ENCODE results near the gene FOXI2.

The FOXI2 gene

DNA sequence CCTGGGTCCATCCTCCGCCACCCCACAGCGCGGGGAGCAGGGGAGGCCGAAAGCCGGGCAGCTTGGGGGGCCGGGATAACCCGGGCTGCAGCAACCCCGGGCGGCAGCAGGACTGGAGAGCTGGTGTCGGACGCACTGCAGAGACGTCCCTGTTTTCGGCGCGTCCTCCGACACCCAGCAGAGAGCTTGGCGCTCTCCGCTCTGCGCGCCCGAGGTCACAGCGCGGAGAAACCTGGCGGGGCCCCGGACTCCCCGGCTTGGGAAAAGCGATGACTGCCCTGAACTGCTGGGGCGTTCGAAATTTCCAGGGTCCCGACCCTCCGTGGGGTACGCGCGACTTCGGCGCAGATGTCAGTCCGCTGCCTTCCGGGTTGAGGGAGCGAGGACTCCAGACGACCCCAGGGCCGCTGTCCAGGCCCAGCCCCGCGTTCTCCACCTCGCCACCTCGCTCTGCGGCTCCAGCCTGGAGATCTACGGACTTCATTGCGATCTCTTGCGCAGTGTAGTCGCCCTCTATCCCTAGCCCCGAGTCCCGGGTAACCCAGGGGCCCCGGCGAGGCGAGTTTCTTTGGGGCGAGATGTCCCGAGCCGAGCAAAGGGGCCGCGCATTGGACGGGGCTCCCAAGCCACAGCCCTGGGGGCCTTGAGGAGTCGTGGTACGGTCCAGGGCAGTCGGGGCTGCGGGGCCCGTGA is 617 bp upstream of the FOXI2 start:
- H3K4me2 ChIP-seq (ENCODE audit: low read depth, low read length, poor library complexity, severe bottlenecking), result no peak overlapping the region
- H3K27me3 ChIP-seq (ENCODE audit: insufficient read depth, low read length, poor library complexity, severe bottlenecking), result no peaks in the 10 kb centered on the region
- no peak overlapping the region for H3K9ac ChIP-seq (ENCODE audit: low read depth, low read length, poor library complexity, severe bottlenecking)

DNA sequence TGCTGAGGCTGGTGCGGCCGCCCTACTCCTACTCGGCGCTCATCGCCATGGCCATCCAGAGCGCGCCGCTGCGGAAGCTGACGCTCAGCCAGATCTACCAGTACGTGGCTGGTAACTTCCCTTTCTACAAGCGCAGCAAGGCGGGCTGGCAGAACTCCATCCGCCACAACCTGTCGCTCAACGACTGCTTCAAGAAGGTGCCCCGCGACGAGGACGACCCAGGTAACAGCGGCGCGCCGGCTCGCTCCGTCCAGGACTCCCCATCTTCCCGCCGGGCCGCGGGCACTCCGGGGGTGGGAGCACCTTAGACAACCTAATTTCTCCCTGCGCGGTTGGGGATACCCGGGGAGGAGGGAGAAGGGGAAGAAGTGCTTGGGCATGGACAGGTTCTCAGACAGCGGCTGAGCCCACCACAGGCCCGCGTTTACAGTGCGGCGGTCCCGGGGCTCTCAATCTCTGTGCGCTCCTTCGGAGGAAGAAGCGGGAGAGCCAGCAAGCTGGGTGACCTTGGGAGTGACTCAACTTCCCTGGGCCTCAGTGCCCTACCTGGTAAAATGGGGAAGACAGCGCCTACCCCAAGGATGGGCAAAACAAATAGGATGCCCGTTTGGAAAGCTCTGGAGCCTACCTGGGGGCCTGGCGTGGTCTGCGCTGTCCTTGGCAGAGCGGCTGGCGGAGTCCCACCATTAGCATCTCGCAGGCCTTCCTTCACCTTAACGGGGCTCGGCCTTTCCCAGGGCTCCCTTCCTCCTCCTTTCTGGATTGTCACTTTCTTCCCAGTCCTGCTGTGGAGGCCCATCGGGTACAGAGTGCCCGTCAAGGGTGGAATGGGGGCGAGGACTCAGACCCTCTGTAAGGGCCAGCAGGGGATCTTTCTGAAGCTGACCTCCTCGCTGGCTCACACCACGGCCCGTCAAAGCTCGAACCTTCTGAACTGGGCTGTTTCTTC is 852 bp downstream of the FOXI2 start:
- H3K79me2 ChIP-seq (ENCODE audit: insufficient read depth, low read length), result no peaks in the 10 kb centered on the region
- no peaks in the 10 kb centered on the region for H3K27me3 ChIP-seq (ENCODE audit: insufficient read depth, low read length, poor library complexity, severe bottlenecking)
- H3K9ac ChIP-seq (ENCODE audit: low read depth, low read length, poor library complexity, severe bottlenecking), result no peak overlapping the region
- no peaks in the 10 kb centered on the region for H3K9me3 ChIP-seq (ENCODE audit: insufficient read depth, low read depth, low read length)
- H3K4me3 ChIP-seq (ENCODE audit: low read length, poor library complexity, severe bottlenecking), result no peak overlapping the region
- TF ChIP-seq, protein P1, sequence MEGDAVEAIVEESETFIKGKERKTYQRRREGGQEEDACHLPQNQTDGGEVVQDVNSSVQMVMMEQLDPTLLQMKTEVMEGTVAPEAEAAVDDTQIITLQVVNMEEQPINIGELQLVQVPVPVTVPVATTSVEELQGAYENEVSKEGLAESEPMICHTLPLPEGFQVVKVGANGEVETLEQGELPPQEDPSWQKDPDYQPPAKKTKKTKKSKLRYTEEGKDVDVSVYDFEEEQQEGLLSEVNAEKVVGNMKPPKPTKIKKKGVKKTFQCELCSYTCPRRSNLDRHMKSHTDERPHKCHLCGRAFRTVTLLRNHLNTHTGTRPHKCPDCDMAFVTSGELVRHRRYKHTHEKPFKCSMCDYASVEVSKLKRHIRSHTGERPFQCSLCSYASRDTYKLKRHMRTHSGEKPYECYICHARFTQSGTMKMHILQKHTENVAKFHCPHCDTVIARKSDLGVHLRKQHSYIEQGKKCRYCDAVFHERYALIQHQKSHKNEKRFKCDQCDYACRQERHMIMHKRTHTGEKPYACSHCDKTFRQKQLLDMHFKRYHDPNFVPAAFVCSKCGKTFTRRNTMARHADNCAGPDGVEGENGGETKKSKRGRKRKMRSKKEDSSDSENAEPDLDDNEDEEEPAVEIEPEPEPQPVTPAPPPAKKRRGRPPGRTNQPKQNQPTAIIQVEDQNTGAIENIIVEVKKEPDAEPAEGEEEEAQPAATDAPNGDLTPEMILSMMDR (conservative IDR thresholded peaks at IDR 0.05; ENCODE audit: low read length), result no peak
- TF ChIP-seq EZH2phosphoT487 (IDR thresholded peaks at IDR 0.05; ENCODE audit: borderline replicate concordance), result no peak
- H3K4me1 ChIP-seq (ENCODE audit: insufficient read depth, low read length, poor library complexity, severe bottlenecking), result no peaks in the 10 kb centered on the region
- no peaks in the 10 kb centered on the region for H4K20me1 ChIP-seq (ENCODE audit: insufficient read depth, low read length, poor library complexity, severe bottlenecking)
- no peaks in the 10 kb centered on the region for H3K9me2 ChIP-seq (replicated peaks; ENCODE audit: low read depth, low read length)
- no peak overlapping the region for H2AFZ ChIP-seq (ENCODE audit: low read length)
- no peak overlapping the region for H3K4me2 ChIP-seq (ENCODE audit: low read depth, low read length, poor library complexity, severe bottlenecking)
- H3K36me3 ChIP-seq (ENCODE audit: insufficient read depth, low read length), result no peaks in the 10 kb centered on the region
- H3F3A ChIP-seq (ENCODE audit: low read depth), result no peaks in the 10 kb centered on the region

More for the DNA sequence above, 617 bp upstream of the FOXI2 start:
- Histone ChIP-seq H3K4me1 (ENCODE audit: insufficient read depth, low read length, poor library complexity, severe bottlenecking) (no peaks in the 10 kb centered on the region), H3K9me3 (ENCODE audit: insufficient read depth, low read depth, low read length) (no peaks in the 10 kb centered on the region), H3K79me2 (ENCODE audit: insufficient read depth, low read length) (no peaks in the 10 kb centered on the region), H4K20me1 (ENCODE audit: insufficient read depth, low read length, poor library complexity, severe bottlenecking) (no peaks in the 10 kb centered on the region), H3K36me3 (ENCODE audit: insufficient read depth, low read length) (no peaks in the 10 kb centered on the region), H3F3A (ENCODE audit: low read depth) (no peaks in the 10 kb centered on the region), H2AFZ (ENCODE audit: low read length) (no peak overlapping the region), H3K4me3 (ENCODE audit: low read length, poor library complexity, severe bottlenecking) (no peak overlapping the region), H3K9me2 (replicated peaks; ENCODE audit: low read depth, low read length) (no peaks in the 10 kb centered on the region)
- TF ChIP-seq EZH2phosphoT487 (IDR thresholded peaks at IDR 0.05; ENCODE audit: borderline replicate concordance), result no peak
- TF ChIP-seq, protein P1 (conservative IDR thresholded peaks at IDR 0.05; ENCODE audit: low read length), result no peak

DNA sequence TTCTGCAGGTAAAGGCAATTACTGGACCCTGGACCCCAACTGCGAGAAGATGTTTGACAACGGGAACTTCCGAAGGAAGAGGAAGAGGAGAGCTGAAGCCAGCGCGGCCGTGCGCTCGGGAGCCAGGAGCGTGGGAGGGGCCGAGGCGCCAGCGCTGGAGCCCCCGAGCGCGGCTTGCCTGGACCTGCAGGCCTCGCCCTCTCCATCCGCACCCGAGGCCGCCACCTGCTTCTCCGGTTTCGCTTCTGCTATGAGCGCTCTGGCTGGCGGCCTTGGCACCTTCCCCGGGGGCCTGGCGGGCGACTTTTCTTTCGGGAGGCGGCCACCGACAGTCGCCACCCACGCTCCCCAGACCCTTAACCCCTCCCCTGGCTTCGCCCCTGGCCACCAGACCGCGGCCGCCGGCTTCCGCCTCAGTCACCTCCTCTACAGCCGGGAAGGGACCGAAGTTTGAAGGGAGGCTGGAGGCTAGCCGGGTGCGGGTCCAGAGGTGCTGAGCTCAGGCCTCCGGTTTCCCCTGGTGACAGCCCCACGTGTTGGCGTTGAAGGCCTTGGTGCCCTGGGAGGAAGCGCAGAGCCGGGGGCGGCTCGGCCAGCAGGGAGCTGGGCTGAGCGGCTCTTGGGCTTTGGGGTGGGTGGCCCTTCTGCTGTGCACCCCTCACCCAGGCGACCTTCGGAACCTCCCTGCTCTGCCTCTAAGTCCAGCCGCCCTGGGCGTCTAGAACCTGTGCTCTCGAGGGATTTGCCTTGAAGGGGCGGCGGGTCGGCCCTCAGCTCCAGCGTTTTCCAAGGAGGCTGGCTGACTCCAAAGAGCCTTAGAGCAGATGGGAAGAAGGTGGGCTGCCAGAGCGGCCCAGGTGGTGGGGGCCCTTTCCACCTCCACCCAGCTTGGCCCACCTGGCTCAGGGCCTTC is 1.8 kb downstream of the FOXI2 start:
- TF ChIP-seq EZH2phosphoT487 (IDR thresholded peaks at IDR 0.05; ENCODE audit: borderline replicate concordance), result no peak
- TF ChIP-seq, protein P1 (conservative IDR thresholded peaks at IDR 0.05; ENCODE audit: low read length), result no peak
- Histone ChIP-seq H2AFZ (ENCODE audit: low read length) (no peak overlapping the region), H3K27me3 (ENCODE audit: insufficient read depth, low read length, poor library complexity, severe bottlenecking) (no peaks in the 10 kb centered on the region)

More for the DNA sequence above, 1.8 kb downstream of the FOXI2 start:
- no peaks in the 10 kb centered on the region for H3K36me3 ChIP-seq (ENCODE audit: insufficient read depth, low read length)
- H4K20me1 ChIP-seq (ENCODE audit: insufficient read depth, low read length, poor library complexity, severe bottlenecking), result no peaks in the 10 kb centered on the region
- no peaks in the 10 kb centered on the region for H3K79me2 ChIP-seq (ENCODE audit: insufficient read depth, low read length)
- no peaks in the 10 kb centered on the region for H3K4me1 ChIP-seq (ENCODE audit: insufficient read depth, low read length, poor library complexity, severe bottlenecking)
- H3K9me2 ChIP-seq (replicated peaks; ENCODE audit: low read depth, low read length), result no peaks in the 10 kb centered on the region
- no peak overlapping the region for H3K4me2 ChIP-seq (ENCODE audit: low read depth, low read length, poor library complexity, severe bottlenecking)
- no peak overlapping the region for H3K9ac ChIP-seq (ENCODE audit: low read depth, low read length, poor library complexity, severe bottlenecking)
- H3K9me3 ChIP-seq (ENCODE audit: insufficient read depth, low read depth, low read length), result no peaks in the 10 kb centered on the region
- H3F3A ChIP-seq (ENCODE audit: low read depth), result no peaks in the 10 kb centered on the region
- H3K4me3 ChIP-seq (ENCODE audit: low read length, poor library complexity, severe bottlenecking), result no peak overlapping the region

Data from Loucy (cell line).